ENCODE results near the gene ZSWIM9.
"Not testable (repeated sequence)": the region's sequence is repeated elsewhere in the genome, so short reads cannot be mapped to it uniquely, and the experiment has no call there.

ZSWIM9 gene

DNA sequence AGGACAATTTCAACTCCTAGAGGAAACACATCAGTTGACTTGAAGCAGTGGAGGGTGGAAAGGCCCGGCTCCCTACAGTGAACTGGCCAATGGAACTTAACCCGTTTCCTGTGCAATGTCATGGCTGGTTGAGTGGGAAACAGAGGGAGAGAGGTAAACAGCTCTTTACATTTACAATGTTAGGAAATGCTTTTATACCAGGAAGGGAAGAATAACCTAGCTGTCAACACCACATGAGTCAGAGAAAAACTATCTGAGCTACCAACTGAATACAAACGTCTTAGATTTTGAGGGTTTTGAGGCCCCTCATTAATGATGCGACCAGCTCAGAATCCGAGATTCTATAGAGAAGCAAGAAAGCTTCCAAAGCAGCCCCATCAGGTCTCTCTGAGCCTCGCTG, 48.5 kb downstream of the ZSWIM9 start:
- no peak for DNase-seq (ENCODE audit: low spot score)

DNA sequence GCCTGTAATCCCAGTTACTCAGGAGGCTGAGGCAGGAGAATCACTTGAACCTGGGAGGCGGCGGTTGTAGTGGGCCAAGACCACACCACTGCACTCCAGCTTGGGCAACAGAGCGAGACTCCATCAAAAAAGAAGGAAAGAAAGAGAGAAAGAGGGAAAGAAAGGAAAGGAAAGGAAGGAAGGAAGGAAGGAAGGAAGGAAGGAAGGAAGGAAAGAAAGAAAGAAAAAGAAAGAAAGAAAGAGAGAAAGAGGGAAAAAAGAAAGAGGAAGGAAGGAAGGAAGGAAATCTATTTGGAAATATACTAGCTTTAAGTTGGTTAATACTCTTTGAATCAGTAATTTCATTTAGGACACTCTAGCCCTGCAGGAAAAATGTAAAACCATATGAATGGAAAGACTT, 50.3 kb downstream of the ZSWIM9 start:
- not testable (repeated sequence) for DNase-seq (ENCODE audit: low spot score)

GRCh38 chr19:48221628-48222027, 51.1 kb downstream of the ZSWIM9 start:
- DNase-seq (ENCODE audit: low spot score): no peak

GRCh38 chr19:48230555-48231129, 60.2 kb downstream of the ZSWIM9 start:
- DNase-seq (ENCODE audit: low spot score): no peak

DNA sequence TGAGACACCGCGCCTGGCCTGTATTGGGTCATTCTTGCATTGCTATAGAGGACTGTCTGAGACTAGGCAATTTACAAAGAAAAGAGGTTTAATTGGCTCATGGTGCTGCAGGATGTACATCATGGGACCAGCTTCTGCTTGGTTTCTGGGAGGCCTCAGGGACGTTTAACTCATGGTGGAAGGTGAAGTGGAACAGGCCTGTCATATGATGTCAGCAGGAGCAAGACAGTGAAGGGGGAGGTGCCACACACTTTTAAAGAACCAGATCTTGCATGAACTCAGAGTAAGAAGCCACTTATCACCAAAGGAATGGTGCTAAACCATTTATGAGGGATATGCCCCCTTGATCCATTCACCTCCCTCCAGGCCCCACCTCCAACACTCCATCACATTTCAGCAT, 66.6 kb downstream of the ZSWIM9 start:
- no peak for DNase-seq (ENCODE audit: low spot score)

GRCh38 chr19:48239120-48239519, 68.6 kb downstream of the ZSWIM9 start:
- no peak for DNase-seq (ENCODE audit: low spot score)

GRCh38 chr19:48239582-48240141, 69.2 kb downstream of the ZSWIM9 start:
- no peak for DNase-seq (ENCODE audit: low spot score)

DNA sequence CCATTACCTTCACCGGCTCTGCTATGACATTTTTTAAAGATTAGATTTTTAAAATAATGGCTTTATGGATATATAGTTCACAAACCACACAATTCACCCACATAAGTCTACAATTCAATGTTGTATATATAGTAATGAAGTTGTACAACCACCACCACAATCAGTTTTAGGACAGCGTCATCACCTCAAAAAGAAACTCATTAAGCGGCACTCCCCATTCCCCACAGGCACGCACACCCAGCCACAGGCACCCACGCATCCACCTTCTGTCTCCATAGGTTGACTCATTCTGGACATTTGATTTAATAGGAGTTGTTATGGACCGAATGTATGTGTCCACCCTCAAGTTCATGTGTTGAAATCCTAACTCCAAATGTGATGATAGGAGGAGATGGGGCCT, 71.3 kb downstream of the ZSWIM9 start:
- DNase-seq (ENCODE audit: low spot score): not testable (repeated sequence)

DNA sequence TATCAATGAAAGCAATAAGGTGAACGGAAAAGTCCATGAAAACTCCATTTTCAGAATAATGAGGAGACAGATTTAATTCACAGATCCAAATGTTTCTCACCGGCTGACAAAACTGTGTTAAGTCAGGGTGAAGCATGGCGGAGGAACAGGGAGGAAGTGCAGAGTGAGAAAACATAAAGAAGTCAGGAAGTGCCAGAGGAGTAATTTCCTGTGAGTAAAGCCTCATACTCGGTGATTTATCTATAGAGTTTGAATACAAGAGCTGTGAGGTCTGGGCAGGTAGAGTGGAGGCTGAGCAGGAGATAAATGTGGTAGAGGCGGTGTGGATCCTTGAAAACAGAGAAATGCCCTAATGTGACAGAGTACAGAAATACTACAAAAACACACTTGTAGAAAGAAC, 73.8 kb downstream of the ZSWIM9 start:
- DNase-seq (ENCODE audit: low spot score): no peak

DNA sequence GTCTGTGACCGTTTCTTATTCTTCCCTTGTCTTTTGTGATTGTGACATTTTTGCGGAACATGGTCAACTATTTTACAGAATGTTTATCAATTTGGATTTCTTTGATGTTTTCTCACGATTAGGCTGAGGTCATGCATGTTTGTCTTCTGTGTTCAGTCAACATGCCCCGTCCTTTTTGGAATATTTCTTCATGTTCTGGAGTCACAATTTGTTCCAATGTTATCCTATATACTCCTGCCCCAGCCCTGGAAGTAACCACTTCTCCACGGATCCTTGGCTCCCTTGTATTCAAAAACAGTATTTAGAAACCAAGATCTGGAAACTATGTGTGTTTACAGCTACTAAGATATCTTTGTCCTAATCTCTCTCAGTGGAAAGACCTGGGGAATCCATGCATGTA, 75.6 kb downstream of the ZSWIM9 start:
- DNase-seq (ENCODE audit: low spot score): no peak

GRCh38 chr19:48247212-48247611, 76.7 kb downstream of the ZSWIM9 start:
- DNase-seq (ENCODE audit: low spot score): no peak
